T-helper 2 cell treated with Interferon-gamma antibody and Interleukin-4, amounts not matched to agents 5 μg/mL and 100 μg/mL, for 36 hours (primary cell): ENCODE measurements around the gene DTNBP1.

ENCODE experiments used
- DNase-seq: peaks from one replicate; pipeline ENCODE4 v3.0.0; 2021; ENCODE audit warnings: low spot score
- H3K27ac Mint-ChIP-seq: one replicate; pipeline ENCODE4 v1.8.0; 2021; ENCODE audit warnings: mild to moderate bottlenecking, mixed read lengths
- H3K27me3 Mint-ChIP-seq: one replicate; pipeline ENCODE4 v1.8.0; 2021; ENCODE audit warnings: low read depth, mixed read lengths
- H3K36me3 Mint-ChIP-seq: one replicate; pipeline ENCODE4 v1.8.0; 2021; ENCODE audit warnings: low read depth, mixed read lengths
- H3K4me1 Mint-ChIP-seq: one replicate; pipeline ENCODE4 v1.8.0; 2021; ENCODE audit warnings: low read depth, mixed read lengths
- H3K4me3 Mint-ChIP-seq: one replicate; pipeline ENCODE4 v1.8.0; 2022; ENCODE audit warnings: mild to moderate bottlenecking, moderate library complexity, mixed read lengths
- H3K9me3 Mint-ChIP-seq: one replicate; pipeline ENCODE4 v1.8.0; 2021; ENCODE audit warnings: mixed read lengths

The DTNBP1 gene

GRCh38 chr6:15496345-15497131, 166.3 kb downstream of the DTNBP1 start:
- H3K9me3 Mint-ChIP-seq, result no peaks in the 10 kb centered on the region
- H3K36me3 Mint-ChIP-seq, result peaks cover 19% of the 10 kb centered on the region
- no peak overlapping the region for H3K4me3 Mint-ChIP-seq
- no peaks in the 10 kb centered on the region for H3K27me3 Mint-ChIP-seq
- no peak for DNase-seq
- peaks cover 15% of the 10 kb centered on the region for H3K4me1 Mint-ChIP-seq
- H3K27ac Mint-ChIP-seq, result no peak overlapping the region

GRCh38 chr6:15495375-15495901, 167.4 kb downstream of the DTNBP1 start:
- Mint-ChIP-seq H3K9me3 (no peaks in the 10 kb centered on the region), H3K27me3 (no peaks in the 10 kb centered on the region), H3K4me3 (no peak overlapping the region), H3K36me3 (peaks cover 17% of the 10 kb centered on the region), H3K27ac (no peak overlapping the region), H3K4me1 (peaks cover 21% of the 10 kb centered on the region)
- no peak for DNase-seq

GRCh38 chr6:15493437-15494168, 169.2 kb downstream of the DTNBP1 start:
- no peak for DNase-seq
- peak overlapping the region; percentile 26 for H3K27ac Mint-ChIP-seq
- peaks cover 29% of the 10 kb centered on the region for H3K4me1 Mint-ChIP-seq
- peaks cover 18% of the 10 kb centered on the region for H3K36me3 Mint-ChIP-seq
- no peaks in the 10 kb centered on the region for H3K27me3 Mint-ChIP-seq
- H3K9me3 Mint-ChIP-seq, result no peaks in the 10 kb centered on the region
- no peak overlapping the region for H3K4me3 Mint-ChIP-seq

- H3K36me3 Mint-ChIP-seq, result peaks cover 28% of the 10 kb centered on the region
- peak overlapping the region; percentile 41 for H3K27ac Mint-ChIP-seq
- H3K4me1 Mint-ChIP-seq, result peaks cover 26% of the 10 kb centered on the region
- H3K9me3 Mint-ChIP-seq, result no peaks in the 10 kb centered on the region
- peak overlapping the region; percentile 16 for H3K4me3 Mint-ChIP-seq
- no peaks in the 10 kb centered on the region for H3K27me3 Mint-ChIP-seq
- no peak for DNase-seq
Measured at GRCh38 chr6:15491986-15492269, 170.9 kb downstream of the DTNBP1 start.

- H3K27ac Mint-ChIP-seq, result peak overlapping the region; percentile 41
- peaks cover 26% of the 10 kb centered on the region for H3K4me1 Mint-ChIP-seq
- peak; percentile 66 for DNase-seq
- H3K4me3 Mint-ChIP-seq, result peak overlapping the region; percentile 16
- no peaks in the 10 kb centered on the region for H3K27me3 Mint-ChIP-seq
- H3K36me3 Mint-ChIP-seq, result peaks cover 32% of the 10 kb centered on the region
- no peaks in the 10 kb centered on the region for H3K9me3 Mint-ChIP-seq
Measured at GRCh38 chr6:15491255-15491985, 171.4 kb downstream of the DTNBP1 start.

- no peaks in the 10 kb centered on the region for H3K27me3 Mint-ChIP-seq
- no peaks in the 10 kb centered on the region for H3K9me3 Mint-ChIP-seq
- H3K4me1 Mint-ChIP-seq, result peaks cover 26% of the 10 kb centered on the region
- no peak overlapping the region for H3K4me3 Mint-ChIP-seq
- peaks cover 24% of the 10 kb centered on the region for H3K36me3 Mint-ChIP-seq
- DNase-seq, result no peak
- no peak overlapping the region for H3K27ac Mint-ChIP-seq
Measured at GRCh38 chr6:15490242-15491100, 172.4 kb downstream of the DTNBP1 start.

GRCh38 chr6:15489261-15489962, 173.4 kb downstream of the DTNBP1 start:
- no peak for DNase-seq
- Mint-ChIP-seq H3K4me1 (peaks cover 26% of the 10 kb centered on the region), H3K27ac (peak overlapping the region; percentile 18), H3K27me3 (no peaks in the 10 kb centered on the region), H3K4me3 (no peak overlapping the region), H3K36me3 (peaks cover 20% of the 10 kb centered on the region), H3K9me3 (no peaks in the 10 kb centered on the region)

GRCh38 chr6:15487262-15487661, 175.6 kb downstream of the DTNBP1 start:
- H3K27me3 Mint-ChIP-seq, result no peaks in the 10 kb centered on the region
- peaks cover 23% of the 10 kb centered on the region for H3K4me1 Mint-ChIP-seq

GRCh38 chr6:15485936-15486335, 176.9 kb downstream of the DTNBP1 start:
- H3K4me1 Mint-ChIP-seq, result peaks cover 22% of the 10 kb centered on the region
- no peaks in the 10 kb centered on the region for H3K9me3 Mint-ChIP-seq
- no peaks in the 10 kb centered on the region for H3K27me3 Mint-ChIP-seq
- peaks cover 18% of the 10 kb centered on the region for H3K36me3 Mint-ChIP-seq
- no peak overlapping the region for H3K4me3 Mint-ChIP-seq
- H3K27ac Mint-ChIP-seq, result no peak overlapping the region
- no peak for DNase-seq

More at GRCh38 chr6:15487262-15487661, 175.6 kb downstream of the DTNBP1 start:
- DNase-seq, result no peak
- H3K4me3 Mint-ChIP-seq, result no peak overlapping the region
- no peaks in the 10 kb centered on the region for H3K9me3 Mint-ChIP-seq
- H3K36me3 Mint-ChIP-seq, result peaks cover 20% of the 10 kb centered on the region
- no peak overlapping the region for H3K27ac Mint-ChIP-seq

GRCh38 chr6:15484821-15485220, 178.0 kb downstream of the DTNBP1 start:
- no peaks in the 10 kb centered on the region for H3K9me3 Mint-ChIP-seq
- H3K27ac Mint-ChIP-seq, result no peak overlapping the region
- H3K4me3 Mint-ChIP-seq, result no peak overlapping the region
- H3K36me3 Mint-ChIP-seq, result peaks cover 17% of the 10 kb centered on the region
- no peak for DNase-seq
- H3K27me3 Mint-ChIP-seq, result no peaks in the 10 kb centered on the region
- peaks cover 14% of the 10 kb centered on the region for H3K4me1 Mint-ChIP-seq

- H3K4me1 Mint-ChIP-seq, result peaks cover 12% of the 10 kb centered on the region
- H3K36me3 Mint-ChIP-seq, result peaks cover 17% of the 10 kb centered on the region
- DNase-seq, result no peak
- no peak overlapping the region for H3K4me3 Mint-ChIP-seq
- no peaks in the 10 kb centered on the region for H3K9me3 Mint-ChIP-seq
- no peaks in the 10 kb centered on the region for H3K27me3 Mint-ChIP-seq
- no peak overlapping the region for H3K27ac Mint-ChIP-seq
Measured at GRCh38 chr6:15484140-15484539, 178.7 kb downstream of the DTNBP1 start.

GRCh38 chr6:15483060-15483459, 179.8 kb downstream of the DTNBP1 start:
- Mint-ChIP-seq H3K4me3 (no peak overlapping the region), H3K36me3 (peaks cover 12% of the 10 kb centered on the region), H3K27ac (no peak overlapping the region), H3K9me3 (no peaks in the 10 kb centered on the region), H3K4me1 (peaks cover 12% of the 10 kb centered on the region), H3K27me3 (no peaks in the 10 kb centered on the region)
- no peak for DNase-seq
